Measurements from ENCODE around the gene MCRIP2.

The MCRIP2 gene

GRCh38 chr16:677316-678190 is 35.9 kb downstream of the MCRIP2 start:
- Histone ChIP-seq H3K27me3 (ENCODE audit: control insufficient read depth, insufficient read depth, low read length) (no peaks in the 10 kb centered on the region), H3K9me3 (ENCODE audit: control insufficient read depth, insufficient read depth, low read length) (no peaks in the 10 kb centered on the region), H3K9ac (ENCODE audit: low read depth, low read length) (no peak overlapping the region), H3K4me1 (ENCODE audit: control insufficient read depth, insufficient read depth, low read length) (no peaks in the 10 kb centered on the region), H3K4me3 (ENCODE audit: low read depth, low read length) (peak overlapping the region; percentile 24), H3K36me3 (ENCODE audit: control insufficient read depth, insufficient read depth, low read length) (peaks cover 31% of the 10 kb centered on the region)

GRCh38 chr16:678209-678857 is 36.7 kb downstream of the MCRIP2 start:
- no peak overlapping the region for H3K4me3 ChIP-seq (ENCODE audit: low read depth, low read length)
- peaks cover 31% of the 10 kb centered on the region for H3K36me3 ChIP-seq (ENCODE audit: control insufficient read depth, insufficient read depth, low read length)
- H3K9me3 ChIP-seq (ENCODE audit: control insufficient read depth, insufficient read depth, low read length): no peaks in the 10 kb centered on the region
- H3K4me1 ChIP-seq (ENCODE audit: control insufficient read depth, insufficient read depth, low read length): peaks cover 3% of the 10 kb centered on the region
- H3K9ac ChIP-seq (ENCODE audit: low read depth, low read length): no peak overlapping the region
- no peaks in the 10 kb centered on the region for H3K27me3 ChIP-seq (ENCODE audit: control insufficient read depth, insufficient read depth, low read length)

- Histone ChIP-seq H3K36me3 (ENCODE audit: control insufficient read depth, insufficient read depth, low read length) (peaks cover 26% of the 10 kb centered on the region), H3K9ac (ENCODE audit: low read depth, low read length) (no peak overlapping the region), H3K27me3 (ENCODE audit: control insufficient read depth, insufficient read depth, low read length) (no peaks in the 10 kb centered on the region), H3K4me1 (ENCODE audit: control insufficient read depth, insufficient read depth, low read length) (peaks cover 3% of the 10 kb centered on the region), H3K4me3 (ENCODE audit: low read depth, low read length) (peak overlapping the region; percentile 73), H3K9me3 (ENCODE audit: control insufficient read depth, insufficient read depth, low read length) (no peaks in the 10 kb centered on the region)
Observed at GRCh38 chr16:678858-679813, 37.5 kb downstream of the MCRIP2 start.

- Histone ChIP-seq H3K36me3 (ENCODE audit: control insufficient read depth, insufficient read depth, low read length) (peaks cover 23% of the 10 kb centered on the region), H3K9me3 (ENCODE audit: control insufficient read depth, insufficient read depth, low read length) (no peaks in the 10 kb centered on the region), H3K9ac (ENCODE audit: low read depth, low read length) (peak within 1 kb of the TSS; percentile 83), H3K4me3 (ENCODE audit: low read depth, low read length) (peak within 1 kb of the TSS; percentile 73), H3K4me1 (ENCODE audit: control insufficient read depth, insufficient read depth, low read length) (peaks cover 3% of the 10 kb centered on the region), H3K27me3 (ENCODE audit: control insufficient read depth, insufficient read depth, low read length) (no peaks in the 10 kb centered on the region)
Observed at GRCh38 chr16:679814-680624, 38.4 kb downstream of the MCRIP2 start, which contains the start of gene STUB1. Gene STUB1 (plus strand): TSS chr16:680410. CDS start chr16:680526, 116 bp downstream.

- H3K27me3 ChIP-seq (ENCODE audit: control insufficient read depth, insufficient read depth, low read length): no peaks in the 10 kb centered on the region
- no peaks in the 10 kb centered on the region for H3K9me3 ChIP-seq (ENCODE audit: control insufficient read depth, insufficient read depth, low read length)
- H3K36me3 ChIP-seq (ENCODE audit: control insufficient read depth, insufficient read depth, low read length): peaks cover 29% of the 10 kb centered on the region
- H3K4me3 ChIP-seq (ENCODE audit: low read depth, low read length): peak overlapping the region; percentile 69
- peaks cover 3% of the 10 kb centered on the region for H3K4me1 ChIP-seq (ENCODE audit: control insufficient read depth, insufficient read depth, low read length)
- H3K9ac ChIP-seq (ENCODE audit: low read depth, low read length): peak overlapping the region; percentile 83
Observed at GRCh38 chr16:680625-680945, 39.0 kb downstream of the MCRIP2 start.

- Histone ChIP-seq H3K27me3 (ENCODE audit: control insufficient read depth, insufficient read depth, low read length) (no peaks in the 10 kb centered on the region), H3K9ac (ENCODE audit: low read depth, low read length) (peak overlapping the region; percentile 83), H3K36me3 (ENCODE audit: control insufficient read depth, insufficient read depth, low read length) (peaks cover 32% of the 10 kb centered on the region), H3K4me3 (ENCODE audit: low read depth, low read length) (peak overlapping the region; percentile 69), H3K4me1 (ENCODE audit: control insufficient read depth, insufficient read depth, low read length) (peaks cover 3% of the 10 kb centered on the region), H3K9me3 (ENCODE audit: control insufficient read depth, insufficient read depth, low read length) (no peaks in the 10 kb centered on the region)
Observed at GRCh38 chr16:680967-681745, 39.5 kb downstream of the MCRIP2 start.

- Histone ChIP-seq H3K9ac (ENCODE audit: low read depth, low read length) (no peak overlapping the region), H3K27me3 (ENCODE audit: control insufficient read depth, insufficient read depth, low read length) (no peaks in the 10 kb centered on the region), H3K9me3 (ENCODE audit: control insufficient read depth, insufficient read depth, low read length) (no peaks in the 10 kb centered on the region), H3K4me1 (ENCODE audit: control insufficient read depth, insufficient read depth, low read length) (peaks cover 3% of the 10 kb centered on the region), H3K4me3 (ENCODE audit: low read depth, low read length) (peak overlapping the region; percentile 69), H3K36me3 (ENCODE audit: control insufficient read depth, insufficient read depth, low read length) (peaks cover 39% of the 10 kb centered on the region)
Observed at GRCh38 chr16:681746-682427, 40.3 kb downstream of the MCRIP2 start.

- H3K4me1 ChIP-seq (ENCODE audit: control insufficient read depth, insufficient read depth, low read length): peaks cover 3% of the 10 kb centered on the region
- no peaks in the 10 kb centered on the region for H3K27me3 ChIP-seq (ENCODE audit: control insufficient read depth, insufficient read depth, low read length)
- H3K9ac ChIP-seq (ENCODE audit: low read depth, low read length): no peak overlapping the region
- peak overlapping the region; percentile 75 for H3K4me3 ChIP-seq (ENCODE audit: low read depth, low read length)
- H3K36me3 ChIP-seq (ENCODE audit: control insufficient read depth, insufficient read depth, low read length): peaks cover 39% of the 10 kb centered on the region
- no peaks in the 10 kb centered on the region for H3K9me3 ChIP-seq (ENCODE audit: control insufficient read depth, insufficient read depth, low read length)
Observed at GRCh38 chr16:682493-683395, 41.1 kb downstream of the MCRIP2 start.

- H3K4me3 ChIP-seq (ENCODE audit: low read depth, low read length): peak overlapping the region; percentile 75
- peak overlapping the region; percentile 70 for H3K9ac ChIP-seq (ENCODE audit: low read depth, low read length)
- H3K27me3 ChIP-seq (ENCODE audit: control insufficient read depth, insufficient read depth, low read length): no peaks in the 10 kb centered on the region
- peaks cover 39% of the 10 kb centered on the region for H3K36me3 ChIP-seq (ENCODE audit: control insufficient read depth, insufficient read depth, low read length)
- H3K9me3 ChIP-seq (ENCODE audit: control insufficient read depth, insufficient read depth, low read length): no peaks in the 10 kb centered on the region
- peaks cover 3% of the 10 kb centered on the region for H3K4me1 ChIP-seq (ENCODE audit: control insufficient read depth, insufficient read depth, low read length)
Observed at GRCh38 chr16:683396-684070, 41.9 kb downstream of the MCRIP2 start.
